HepG2 (cell line): Measurements from ENCODE around the gene CPAMD8. TPM values are rescaled to one million over a fixed set of nuclear protein-coding genes. Genes with fewer than 3 reads are reported as not detected.

Experiments used
- ATAC-seq: fragments of 200-7000 bp; cut with Tn5 transposase; 3 replicates; pipeline ENCODE4 v1.9.1; 2020; ENCODE audit warnings: mild to moderate bottlenecking, moderate library complexity
- BruUV-seq: library from RNA; stranded (reverse); fragments of 400-500 nt; replicated peaks from 2 replicates; lab custom pipeline; 2021; lab: Mats Ljungman, UMichigan
- CTCF ChIA-PET: fragments of 300-600 bp; formaldehyde crosslinking; extraction: SDS; loops from one replicate; lab custom pipeline; 2021; ENCODE audit warnings: low total read pairs, inconsistent platforms, low intra/inter-chr PET ratio; lab: Yijun Ruan, JAX
- POLR2A ChIA-PET: fragments of 350-600 bp; sonication (Branson Sonifier 250); formaldehyde crosslinking; loops from one replicate; lab custom pipeline; 2020; ENCODE audit warnings: antibody characterized with exemption, inconsistent platforms; lab: Yijun Ruan, JAX
- DNase-seq: peaks from one replicate; pipeline ENCODE4 v3.0.0-alpha.2; 2015; ENCODE audit warnings: low spot score
- FAIRE-seq: peaks from 3 replicates; lab custom pipeline; 2011; peaks lifted over from hg19 to GRCh38; lab: Jason Lieb, UNC
- H2AFZ ChIP-seq: one replicate; pipeline ENCODE4 v1.6.1; 2011; ENCODE audit warnings: low read length, inconsistent platforms
- H3K27ac ChIP-seq: fragments of 300-600 bp; 3 replicates; pipeline ENCODE4 v1.8.0; 2011; ENCODE audit warnings: mixed run types, mild to moderate bottlenecking, mixed read lengths, low read length, inconsistent platforms; ENCODE audit not compliant: insufficient read depth; ENCODE audit errors: extremely low read length
- H3K27me3 ChIP-seq, 2 experiments: fragments of 200-600 bp in 1 of 2; 2 replicates in 1 of 2; 3 replicates in 1 of 2; pipeline versions ENCODE4 v1.6.0 to v1.8.0; 2011; ENCODE audit warnings: low read length in 2 of 2, mild to moderate bottlenecking in 2 of 2, moderate library complexity in 2 of 2, inconsistent platforms in 1 of 2; ENCODE audit not compliant: insufficient read depth in 2 of 2, control insufficient read depth in 1 of 2
- H3K36me3 ChIP-seq, 2 experiments: fragments of 200-600 bp in 1 of 2; replicated peaks in 1 of 2; 2 replicates in 1 of 2; 3 replicates in 1 of 2; pipeline versions ENCODE4 v1.5.1 to v1.8.0; 2011; ENCODE audit warnings: low read length in 2 of 2, inconsistent platforms in 1 of 2; ENCODE audit not compliant: insufficient read depth in 2 of 2, control insufficient read depth in 1 of 2
- H3K4me1 ChIP-seq: 2 replicates; pipeline ENCODE4 v1.5.1; 2012; ENCODE audit warnings: low read length, inconsistent platforms; ENCODE audit not compliant: insufficient read depth
- H3K4me2 ChIP-seq: 2 replicates; pipeline ENCODE4 v1.6.0; 2011; ENCODE audit warnings: low read depth, low read length, inconsistent platforms
- H3K4me3 ChIP-seq, 3 experiments: fragments of 200-600 bp in 1 of 3; sonication (generic), shearing (Covaris generic) in 1 of 3; replicated peaks in 1 of 3; 2 replicates each; pipeline ENCODE4 v1.5.1; 2011 to 2016; ENCODE audit warnings: low read length in 3 of 3, inconsistent platforms in 2 of 3, low read depth in 2 of 3, mild to moderate bottlenecking in 2 of 3, control low read depth in 1 of 3, mixed read lengths in 1 of 3; ENCODE audit not compliant: insufficient read depth in 1 of 3
- H3K79me2 ChIP-seq: one replicate; pipeline ENCODE4 v1.6.1; 2011; ENCODE audit warnings: low read length, inconsistent platforms; ENCODE audit not compliant: insufficient read depth
- H3K9ac ChIP-seq: 2 replicates; pipeline ENCODE4 v1.6.0; 2011; ENCODE audit warnings: mild to moderate bottlenecking, low read depth, low read length, inconsistent platforms; ENCODE audit not compliant: insufficient read depth
- H3K9me3 ChIP-seq: 2 replicates; pipeline ENCODE4 v1.5.1; 2012; ENCODE audit warnings: mild to moderate bottlenecking, low read length
- H4K20me1 ChIP-seq: 2 replicates; pipeline ENCODE4 v1.6.0; 2011; ENCODE audit warnings: inconsistent platforms, mild to moderate bottlenecking, low read length, moderate library complexity; ENCODE audit not compliant: insufficient read depth
- ARID4A ChIP-seq: sonication (generic); formaldehyde crosslinking; IDR thresholded peaks from 2 replicates; pipeline ENCODE4 v1.5.0; 2020; ENCODE audit warnings: mild to moderate bottlenecking, missing genetic modification reagents, borderline replicate concordance
- FOSL1 ChIP-seq: sonication (generic); formaldehyde crosslinking; IDR thresholded peaks from 2 replicates; pipeline ENCODE4 v1.9.0; 2021; ENCODE audit warnings: missing genetic modification reagents, borderline replicate concordance
- HCFC1 ChIP-seq: fragments of 150-350 bp; IDR thresholded peaks from 2 replicates; pipeline ENCODE4 v1.6.1; 2014; ENCODE audit warnings: low read depth, low read length
- HIC2 ChIP-seq: sonication (generic); formaldehyde crosslinking; IDR thresholded peaks from 2 replicates; pipeline ENCODE4 v1.9.0; 2022; ENCODE audit warnings: low read depth, missing genetic modification reagents
- MEF2D ChIP-seq: sonication (generic); formaldehyde crosslinking; IDR thresholded peaks from 2 replicates; pipeline ENCODE4 v1.5.1; 2020; ENCODE audit warnings: mild to moderate bottlenecking, missing genetic modification reagents
- NFRKB ChIP-seq: fragments of 450-650 bp; IDR thresholded peaks from 2 replicates; pipeline ENCODE4 v1.6.1; 2017
- POGK ChIP-seq: sonication (generic); formaldehyde crosslinking; conservative IDR thresholded peaks from 2 replicates; pipeline ENCODE4 v1.8.0; 2022; ENCODE audit warnings: mild to moderate bottlenecking, moderate library complexity, missing genetic modification reagents
- SETDB1 ChIP-seq: sonication (generic); formaldehyde crosslinking; IDR thresholded peaks from 2 replicates; pipeline ENCODE4 v1.5.1; 2020; ENCODE audit warnings: missing genetic modification reagents, mild to moderate bottlenecking, borderline replicate concordance
- SUZ12 ChIP-seq: fragments of 150-350 bp; IDR thresholded peaks from 2 replicates; pipeline ENCODE4 v1.6.1; 2014; ENCODE audit warnings: low read depth, low read length
- TEAD2 ChIP-seq: sonication (generic); formaldehyde crosslinking; IDR thresholded peaks from 2 replicates; pipeline ENCODE4 v1.9.0; 2021; ENCODE audit warnings: missing genetic modification reagents
- THAP9 ChIP-seq: sonication (generic); formaldehyde crosslinking; IDR thresholded peaks from 2 replicates; pipeline ENCODE4; 2020; ENCODE audit warnings: missing genetic modification reagents, mild to moderate bottlenecking, borderline replicate concordance
- ZKSCAN1 ChIP-seq: fragments of 150-350 bp; IDR thresholded peaks from 2 replicates; pipeline ENCODE4 v1.6.1; 2014; ENCODE audit warnings: low read length
- ZNF282 ChIP-seq: fragments of 450-650 bp; IDR thresholded peaks from 2 replicates; pipeline ENCODE4 v1.6.1; 2018; ENCODE audit not compliant: partially characterized antibody
- ZNF30 ChIP-seq: sonication (generic); formaldehyde crosslinking; IDR thresholded peaks from 2 replicates; pipeline ENCODE4 v1.5.0; 2020; ENCODE audit warnings: mild to moderate bottlenecking, missing genetic modification reagents
- ZNF350 ChIP-seq: sonication (generic); formaldehyde crosslinking; IDR thresholded peaks from 2 replicates; pipeline ENCODE4 v1.4.0; 2020; ENCODE audit warnings: mild to moderate bottlenecking, low read depth, missing genetic modification reagents, borderline replicate concordance
- ZNF564 ChIP-seq: sonication (generic); formaldehyde crosslinking; IDR thresholded peaks from 2 replicates; pipeline ENCODE4 v1.8.1; 2023; ENCODE audit warnings: mild to moderate bottlenecking, missing genetic modification reagents
- WGBS: methylation state at CpG from one replicate; pipeline ENCODE4 v1.1.6; 2017; ENCODE audit warnings: low lambda C conversion rate; 5-methylcytosine and 5-hydroxymethylcytosine counted together
- in situ Hi-C: cut with HindIII; loops from 2 replicates; pipeline ENCODE4 v1.10.0; 2017; ENCODE audit warnings: low pct_unique_long_range_greater_than_20kb; ENCODE audit not compliant: extremely low pct_ligation_motif_present
- intact Hi-C: fragments of 100-400 bp; cut with micrococcal nuclease; formaldehyde crosslinking; loops from one replicate; pipeline ENCODE4 v1.10.0; 2022; ENCODE audit not compliant: unreplicated experiment
- polyA plus RNA-seq, 8 experiments: library from polyadenylated mRNA; depleted of rRNA in 3 of 8; stranded (reverse) in 7 of 8; unstranded in 1 of 8; fragments of >200 nt; fragmentation: Illumina TruSeq in 4 of 8; extraction: Trizol in 4 of 8; gene quantifications; 2 replicates each; pipeline versions ENCODE4 v1.2.1 to v1.2.3, GENCODE V29; 2011 to 2016; ENCODE audit warnings: low read depth in 4 of 8, missing spikeins in 1 of 8, mixed read lengths in 1 of 8; ENCODE audit not compliant: insufficient read depth in 1 of 8
- total RNA-seq, 5 experiments: library from RNA; depleted of rRNA; stranded (reverse); fragments of >200 nt; fragmentation: Illumina TruSeq; extraction: Trizol; gene quantifications; 2 replicates each; pipeline ENCODE4 v1.2.3, GENCODE V29; 2016; ENCODE audit warnings: low read depth in 1 of 5

The CPAMD8 gene
- total and polyA plus RNA-seq, 2 of the 13 experiments (the other 11 are each of a cell fraction or from before 2014, with no cell fraction given) = 0.29 to 0.34 TPM

- Histone ChIP-seq H3K79me2 (no peaks in the 10 kb centered on the region), H3K27ac (no peak overlapping the region), H3K9ac (no peak overlapping the region), H2AFZ (no peak overlapping the region), H3K27me3 (peaks cover 2 to 14% of the 10 kb centered on the region in 2 experiments; a peak in 4 of 5 replicates), H3K4me2 (no peak overlapping the region), H3K4me3 (no peak overlapping the region), H3K9me3 (no peaks in the 10 kb centered on the region), H3K36me3 (no peaks in the 10 kb centered on the region), H4K20me1 (no peaks in the 10 kb centered on the region), H3K4me1 (no peaks in the 10 kb centered on the region)
- ChIA-PET CTCF (no interaction called here), POLR2A (no interaction called here)
- no peak for TF ChIP-seq HIC2 (CRISPR knock-in tag)
- no peak for TF ChIP-seq SETDB1
- TF ChIP-seq ZKSCAN1 = no peak
- TF ChIP-seq ZNF564 (CRISPR knock-in tag) = no peak
- no peak for TF ChIP-seq FOSL1
- TF ChIP-seq NFRKB = no peak
- TF ChIP-seq THAP9 (CRISPR knock-in tag) = no peak
- no peak for TF ChIP-seq TEAD2
- TF ChIP-seq HCFC1 = no peak
- no peak for TF ChIP-seq ZNF282
- no peak for TF ChIP-seq ARID4A
- TF ChIP-seq MEF2D = no peak
- TF ChIP-seq ZNF30 = no peak
- no peak for TF ChIP-seq POGK (CRISPR knock-in tag)
- no peak for TF ChIP-seq SUZ12
- no peak for TF ChIP-seq ZNF350 (CRISPR knock-in tag)
- intact Hi-C loops (no loop called here), in situ Hi-C loops (no loop called here)
- BruUV-seq = no TSS peak
- DNase-seq (no peak), FAIRE-seq (no peak), ATAC-seq (no peak)
- WGBS = 39% methylated on average over 4 of the region's 4 CpGs
These were observed 71.4 kb downstream of the CPAMD8 start for GRCh38 chr19:16955161-16955560.
